Stomach smooth muscle (tissue), 2 donors: ENCODE measurements around the gene TRIM39.

Experiments used
- H3K27ac ChIP-seq: one replicate; pipeline ENCODE4 v1.7.0; 2013; ENCODE audit warnings: mild to moderate bottlenecking, low read length, inconsistent platforms
- H3K27me3 ChIP-seq, 2 donors: one replicate each; pipeline ENCODE4 v1.7.0; 2013; ENCODE audit warnings: low read length in 2 of 2; ENCODE audit not compliant: insufficient read depth in 2 of 2, control insufficient read depth in 1 of 2
- H3K36me3 ChIP-seq, 2 donors: one replicate each; pipeline ENCODE4 v1.7.0; 2013; ENCODE audit warnings: low read length in 2 of 2; ENCODE audit not compliant: control insufficient read depth in 2 of 2, insufficient read depth in 2 of 2
- H3K4me1 ChIP-seq: one replicate; pipeline ENCODE4 v1.7.0; 2013; ENCODE audit warnings: low read length; ENCODE audit not compliant: control insufficient read depth, insufficient read depth
- H3K4me3 ChIP-seq, 2 donors: one replicate each; pipeline ENCODE4 v1.7.0; 2013; ENCODE audit warnings: low read length in 2 of 2
- H3K9ac ChIP-seq, 2 donors: one replicate each; pipeline ENCODE4 v1.7.0; 2013; ENCODE audit warnings: low read length in 2 of 2, mild to moderate bottlenecking in 1 of 2
- H3K9me3 ChIP-seq, 2 donors: one replicate each; pipeline ENCODE4 v1.7.0; 2013; ENCODE audit warnings: low read length in 2 of 2; ENCODE audit not compliant: control insufficient read depth in 2 of 2
- donor health status: healthy.
- donor health status: Pancreatic carcinoma.

The TRIM39 gene

DNA sequence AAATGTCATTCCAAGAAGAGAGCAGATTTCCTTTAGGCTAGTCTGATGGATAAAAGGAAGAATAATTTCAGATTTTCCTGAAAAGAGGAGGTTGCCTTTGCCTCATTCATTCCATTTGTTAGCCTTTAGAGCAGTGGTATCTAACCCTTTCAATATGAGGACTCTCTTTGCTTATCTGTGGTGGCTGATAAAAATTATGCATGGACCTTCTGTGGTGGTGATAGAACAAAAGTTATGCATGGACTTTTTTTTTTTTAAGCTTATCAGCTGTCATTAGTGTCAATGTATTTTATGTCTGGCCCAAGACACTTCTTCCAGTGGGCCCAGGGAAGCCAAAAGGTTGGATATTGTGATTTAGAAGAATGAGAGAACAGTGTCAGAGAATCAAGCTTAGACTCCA is 1.7 kb downstream of the TRIM39 start:
- H3K27ac ChIP-seq = no peak overlapping the region
- H3K27me3 ChIP-seq = no peaks in the 10 kb centered on the region
- H3K9me3 ChIP-seq = no peaks in the 10 kb centered on the region
- H3K9ac ChIP-seq = no peak overlapping the region
- H3K4me3 ChIP-seq = no peak overlapping the region
- peaks cover 18% of the 10 kb centered on the region in 2 donors for H3K36me3 ChIP-seq
- H3K4me1 ChIP-seq = peaks cover 19% of the 10 kb centered on the region

GRCh38 chr6:30329331-30329730 is 2.6 kb downstream of the TRIM39 start:
- H3K4me1 ChIP-seq = peaks cover 19% of the 10 kb centered on the region

GRCh38 chr6:30331981-30332380 is 5.3 kb downstream of the TRIM39 start:
- no peaks in the 10 kb centered on the region for H3K27me3 ChIP-seq
- no peak overlapping the region for H3K27ac ChIP-seq
- no peak overlapping the region for H3K9ac ChIP-seq
- H3K4me1 ChIP-seq = peaks cover 8% of the 10 kb centered on the region
- peaks cover 40 to 42% of the 10 kb centered on the region in 2 donors for H3K36me3 ChIP-seq
- H3K4me3 ChIP-seq = no peak overlapping the region
- H3K9me3 ChIP-seq = no peaks in the 10 kb centered on the region

More at GRCh38 chr6:30329331-30329730, 2.6 kb downstream of the TRIM39 start:
- Histone ChIP-seq H3K36me3 (peaks cover 25% of the 10 kb centered on the region in 2 donors), H3K27ac (no peak overlapping the region), H3K9ac (no peak overlapping the region), H3K9me3 (no peaks in the 10 kb centered on the region), H3K4me3 (no peak overlapping the region), H3K27me3 (no peaks in the 10 kb centered on the region)

DNA sequence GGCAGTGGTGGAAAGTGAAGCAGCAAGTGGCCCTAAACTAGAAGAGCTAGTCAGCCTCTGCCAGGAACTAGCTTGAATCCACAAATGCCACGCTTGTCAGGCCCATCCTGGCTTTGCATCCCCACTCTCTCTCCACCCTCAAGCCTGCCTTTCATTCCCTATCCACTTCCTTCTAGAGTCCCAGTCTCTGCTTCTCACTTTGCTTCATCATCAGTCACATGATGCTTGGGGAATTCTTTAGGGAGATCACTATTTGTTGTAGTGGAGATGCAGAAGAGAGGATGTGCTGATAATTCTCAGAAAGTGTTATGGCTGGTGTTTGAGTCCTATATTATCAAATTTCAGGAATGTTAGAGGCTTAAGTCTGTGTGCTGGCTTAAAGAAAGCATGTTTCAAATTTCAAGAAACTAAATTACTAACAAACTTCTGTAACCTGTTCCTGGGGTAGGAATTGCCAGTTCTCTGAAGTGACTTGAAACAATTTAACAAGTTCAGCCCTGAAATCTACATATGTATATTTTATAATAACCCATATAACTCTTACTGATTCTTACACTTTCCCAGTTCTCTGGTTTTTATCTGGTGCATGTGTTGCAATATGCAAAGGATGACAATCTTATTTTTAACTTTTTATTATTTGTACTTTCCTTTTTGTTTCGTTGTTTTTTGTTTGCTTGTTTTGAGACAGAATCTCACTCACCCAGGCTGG is 7.5 kb downstream of the TRIM39 start:
- Histone ChIP-seq H3K36me3 (peaks cover 44 to 50% of the 10 kb centered on the region in 2 donors), H3K27ac (no peak overlapping the region), H3K4me3 (no peak overlapping the region), H3K9me3 (no peaks in the 10 kb centered on the region), H3K9ac (no peak overlapping the region), H3K27me3 (no peaks in the 10 kb centered on the region), H3K4me1 (no peaks in the 10 kb centered on the region)

GRCh38 chr6:30340589-30341054 is 13.9 kb downstream of the TRIM39 start:
- peaks cover 6% of the 10 kb centered on the region for H3K4me1 ChIP-seq
- no peaks in the 10 kb centered on the region for H3K27me3 ChIP-seq
- H3K9ac ChIP-seq = no peak overlapping the region
- no peaks in the 10 kb centered on the region for H3K9me3 ChIP-seq
- H3K36me3 ChIP-seq = peaks cover 36 to 39% of the 10 kb centered on the region in 2 donors
- no peak overlapping the region for H3K4me3 ChIP-seq
- H3K27ac ChIP-seq = no peak overlapping the region

- no peak overlapping the region for H3K4me3 ChIP-seq
- H3K36me3 ChIP-seq = peaks cover 33% of the 10 kb centered on the region in 2 donors
- no peak overlapping the region for H3K9ac ChIP-seq
- no peaks in the 10 kb centered on the region for H3K9me3 ChIP-seq
- peaks cover 10% of the 10 kb centered on the region for H3K4me1 ChIP-seq
- H3K27ac ChIP-seq = no peak overlapping the region
- no peaks in the 10 kb centered on the region for H3K27me3 ChIP-seq
Observed at GRCh38 chr6:30341218-30341617, 14.5 kb downstream of the TRIM39 start.

GRCh38 chr6:30341728-30342127 is 15.0 kb downstream of the TRIM39 start:
- Histone ChIP-seq H3K27me3 (no peaks in the 10 kb centered on the region), H3K36me3 (peaks cover 31 to 32% of the 10 kb centered on the region in 2 donors), H3K27ac (no peak overlapping the region), H3K9me3 (no peaks in the 10 kb centered on the region), H3K9ac (no peak overlapping the region), H3K4me1 (peaks cover 10% of the 10 kb centered on the region), H3K4me3 (no peak overlapping the region)

- H3K9me3 ChIP-seq = no peaks in the 10 kb centered on the region
- H3K27ac ChIP-seq = peak overlapping the region; percentile 84
- peaks cover 10% of the 10 kb centered on the region for H3K4me1 ChIP-seq
- H3K27me3 ChIP-seq = no peaks in the 10 kb centered on the region
- peaks cover 28 to 31% of the 10 kb centered on the region in 2 donors for H3K36me3 ChIP-seq
- H3K4me3 ChIP-seq = peak overlapping the region; percentile 68 to 85
- peak overlapping the region in 1 of 2 donors; percentile 58 for H3K9ac ChIP-seq
Observed at GRCh38 chr6:30344191-30344867, 17.6 kb downstream of the TRIM39 start.

DNA sequence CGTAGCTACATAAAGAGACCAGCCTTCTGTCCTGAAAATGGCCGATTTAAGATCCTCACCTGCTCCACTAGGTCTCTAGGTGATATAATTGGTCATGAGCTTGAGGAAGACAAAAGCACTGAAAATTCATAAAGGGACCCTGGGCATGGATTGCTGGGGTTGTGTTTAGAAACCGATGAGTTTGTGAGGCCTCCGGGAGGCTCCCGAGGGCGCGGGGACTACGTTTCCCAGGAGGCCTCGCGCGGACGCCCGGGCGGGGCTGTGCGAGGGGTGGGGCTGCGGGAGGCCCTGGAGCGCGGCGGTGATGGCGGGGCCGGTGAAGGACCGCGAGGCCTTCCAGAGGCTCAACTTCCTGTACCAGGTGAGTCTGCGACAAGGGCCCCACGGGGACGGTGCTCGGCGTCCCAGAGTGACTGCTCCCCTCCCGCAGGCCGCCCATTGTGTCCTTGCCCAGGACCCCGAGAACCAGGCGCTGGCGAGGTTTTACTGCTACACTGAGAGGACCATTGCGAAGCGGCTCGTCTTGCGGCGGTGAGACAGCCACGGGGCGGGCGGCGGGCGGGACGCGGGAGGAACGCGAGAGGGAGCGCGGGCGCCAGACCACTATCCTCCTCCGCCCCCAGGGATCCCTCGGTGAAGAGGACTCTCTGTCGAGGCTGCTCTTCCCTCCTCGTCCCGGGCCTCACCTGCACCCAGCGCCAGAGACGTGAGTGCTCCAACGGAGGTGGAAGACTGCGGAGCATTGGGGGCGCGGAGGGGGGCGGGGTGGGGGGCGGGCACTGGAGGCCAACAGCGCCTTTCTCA is 18.3 kb downstream of the TRIM39 start, which contains the start of gene RPP21:
Gene RPP21, plus strand, starts transcription at position 289 of the 804 bp plus-strand sequence. Its CDS starts 16 bp downstream, at position 305.
- H3K27ac ChIP-seq = peak within 1 kb of the TSS; percentile 84
- H3K36me3 ChIP-seq = peaks cover 21 to 24% of the 10 kb centered on the region in 2 donors
- no peaks in the 10 kb centered on the region for H3K9me3 ChIP-seq

GRCh38 chr6:30345852-30346251 is 19.1 kb downstream of the TRIM39 start:
- peak overlapping the region in 1 of 2 donors; percentile 76 for H3K9ac ChIP-seq
- H3K36me3 ChIP-seq = peaks cover 14 to 17% of the 10 kb centered on the region in 2 donors
- no peaks in the 10 kb centered on the region for H3K9me3 ChIP-seq
- peaks cover 10% of the 10 kb centered on the region for H3K4me1 ChIP-seq
- no peaks in the 10 kb centered on the region for H3K27me3 ChIP-seq
- peak overlapping the region; percentile 68 to 85 for H3K4me3 ChIP-seq
- no peak overlapping the region for H3K27ac ChIP-seq

More for the DNA sequence above, 18.3 kb downstream of the TRIM39 start, which contains the start of gene RPP21:
- H3K27me3 ChIP-seq = no peaks in the 10 kb centered on the region
- H3K4me1 ChIP-seq = peaks cover 10% of the 10 kb centered on the region
- peak within 1 kb of the TSS; percentile 68 to 85 for H3K4me3 ChIP-seq
- H3K9ac ChIP-seq = peak within 1 kb of the TSS; percentile 76 to 87
